GM18951 (cell line): ENCODE data around the gene EEFSEC.

ENCODE experiments used
- POLR2A ChIP-seq: IDR thresholded peaks from 4 replicates; pipeline ENCODE4 v1.6.1; 2011; ENCODE audit warnings: mild to moderate bottlenecking; ENCODE audit not compliant: insufficient read length, insufficient read depth; ENCODE audit errors: extremely low read depth
- in situ Hi-C: fragments of 300-500 bp; cut with MboI; formaldehyde crosslinking; loops from one replicate; pipeline ENCODE4 v1.12.0; 2022; ENCODE audit warnings: low sequenced_read_pairs, mixed read lengths, inconsistent platforms; ENCODE audit not compliant: unreplicated experiment

Gene EEFSEC

DNA sequence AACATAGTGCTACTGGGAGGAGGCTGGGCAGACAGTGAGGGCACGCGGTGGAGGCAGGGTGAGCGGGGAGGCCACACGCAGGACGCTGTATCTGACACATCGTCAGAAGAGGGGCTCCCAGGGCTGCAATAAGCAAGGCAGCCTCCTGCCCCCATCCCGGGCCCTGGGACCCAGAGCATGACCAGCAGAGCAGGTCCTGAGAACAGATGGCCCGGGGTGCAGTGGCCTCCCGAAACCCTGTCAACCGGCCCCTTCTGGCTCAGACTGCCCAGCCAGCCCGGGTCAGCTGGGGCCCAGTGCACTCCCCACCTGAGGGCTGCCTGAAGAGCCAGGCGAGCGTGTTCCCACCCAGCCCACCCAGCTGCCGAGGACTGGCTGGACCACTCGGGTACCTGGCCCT is 276.0 kb downstream of the EEFSEC start:
- TF ChIP-seq POLR2A, result no peak
- in situ Hi-C loops, result no loop called here

- no peak for TF ChIP-seq POLR2A
- in situ Hi-C loops, result loop anchor here (10.0 kb wide), 1 partner anchor 65 kb away; the partner anchor contains the start of gene GATA2
These were observed 276.5 kb downstream of the EEFSEC start for GRCh38 chr3:128429751-128430150.

DNA sequence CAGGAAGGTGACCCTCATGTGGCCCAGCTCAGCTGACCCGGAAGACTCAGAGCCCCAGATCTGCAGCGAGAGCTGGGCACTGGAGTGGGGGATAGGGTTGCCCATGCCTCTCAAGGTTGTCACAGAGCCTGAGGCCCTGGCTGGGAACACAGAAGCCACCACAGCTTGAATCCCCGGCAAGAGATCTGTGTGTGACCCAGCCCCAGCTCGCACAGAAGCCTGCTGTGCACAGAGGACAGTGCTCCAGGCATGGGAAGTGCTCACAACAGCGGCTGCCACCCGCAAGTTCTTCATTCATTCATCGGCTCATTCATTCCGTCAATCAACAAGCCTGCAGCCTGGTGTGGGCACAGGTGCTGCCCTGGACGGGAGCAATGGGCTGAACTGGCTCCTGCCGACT is 277.0 kb downstream of the EEFSEC start:
- TF ChIP-seq POLR2A, result no peak
- in situ Hi-C loops, result loop anchor here (10.0 kb wide), 1 partner anchor 64 kb away; the partner anchor contains the start of gene GATA2

DNA sequence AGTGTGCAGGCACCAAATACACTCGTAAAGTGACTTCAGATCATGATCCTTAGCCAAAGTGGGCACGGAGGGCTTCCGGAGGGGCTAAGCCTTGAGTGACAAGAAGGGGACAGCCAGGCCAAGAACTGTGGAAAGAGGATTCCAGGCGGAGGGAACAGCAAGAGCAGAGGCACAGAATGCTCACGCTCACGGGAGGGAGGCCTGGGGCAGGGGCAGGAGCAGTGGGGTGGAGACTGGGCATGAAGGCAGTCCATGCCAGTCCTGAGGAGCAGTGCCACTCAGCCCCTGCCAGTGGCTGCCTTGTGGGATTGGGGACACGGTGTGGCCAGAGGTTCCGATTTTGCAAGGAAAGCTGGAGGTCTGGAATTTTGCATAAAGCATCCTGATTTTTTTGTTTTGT is 277.4 kb downstream of the EEFSEC start:
- no peak for TF ChIP-seq POLR2A
- in situ Hi-C loops, result loop anchor here (10.0 kb wide), 1 partner anchor 64 kb away; the partner anchor contains the start of gene GATA2

- no peak for TF ChIP-seq POLR2A
- in situ Hi-C loops, result loop anchor here (10.0 kb wide), 1 partner anchor 63 kb away; the partner anchor contains the start of gene GATA2
These were observed 278.6 kb downstream of the EEFSEC start for GRCh38 chr3:128431803-128432300.

DNA sequence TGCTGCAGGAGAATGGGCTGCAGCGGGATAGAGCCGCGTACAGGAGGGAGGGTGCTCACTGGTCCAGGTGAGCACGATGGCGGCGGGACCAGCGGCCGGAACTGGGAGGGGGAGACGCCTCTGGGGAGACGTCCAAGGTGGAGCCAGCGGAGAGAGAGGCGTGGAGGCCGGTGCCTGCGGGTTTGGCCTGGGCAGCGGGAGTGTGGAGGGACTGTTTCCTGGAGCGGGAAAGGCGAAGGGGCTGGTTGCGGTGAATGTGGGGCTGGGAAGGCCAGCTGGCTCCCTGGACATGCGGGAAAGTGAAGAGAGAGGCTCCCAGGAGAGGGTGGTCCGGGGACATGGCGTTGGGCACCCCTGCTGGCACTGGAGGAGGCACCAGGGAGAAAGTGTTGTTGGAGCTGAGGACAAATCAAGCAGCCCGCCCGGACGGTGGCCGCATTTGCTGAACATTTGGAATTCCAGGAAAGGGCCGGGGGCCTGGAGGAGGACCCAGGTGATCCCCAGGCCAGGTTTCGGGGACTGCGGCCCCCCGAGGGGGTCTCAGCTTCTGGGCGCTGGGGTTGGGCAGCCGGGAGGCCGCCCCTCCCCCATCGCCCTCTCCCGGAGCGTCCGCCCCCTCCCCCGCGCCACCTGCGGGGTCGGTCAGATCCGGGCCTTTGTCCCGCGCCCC is 279.2 kb downstream of the EEFSEC start:
- no peak for TF ChIP-seq POLR2A
- in situ Hi-C loops, result loop anchor here (10.0 kb wide), 1 partner anchor 62 kb away; the partner anchor contains the start of gene GATA2

DNA sequence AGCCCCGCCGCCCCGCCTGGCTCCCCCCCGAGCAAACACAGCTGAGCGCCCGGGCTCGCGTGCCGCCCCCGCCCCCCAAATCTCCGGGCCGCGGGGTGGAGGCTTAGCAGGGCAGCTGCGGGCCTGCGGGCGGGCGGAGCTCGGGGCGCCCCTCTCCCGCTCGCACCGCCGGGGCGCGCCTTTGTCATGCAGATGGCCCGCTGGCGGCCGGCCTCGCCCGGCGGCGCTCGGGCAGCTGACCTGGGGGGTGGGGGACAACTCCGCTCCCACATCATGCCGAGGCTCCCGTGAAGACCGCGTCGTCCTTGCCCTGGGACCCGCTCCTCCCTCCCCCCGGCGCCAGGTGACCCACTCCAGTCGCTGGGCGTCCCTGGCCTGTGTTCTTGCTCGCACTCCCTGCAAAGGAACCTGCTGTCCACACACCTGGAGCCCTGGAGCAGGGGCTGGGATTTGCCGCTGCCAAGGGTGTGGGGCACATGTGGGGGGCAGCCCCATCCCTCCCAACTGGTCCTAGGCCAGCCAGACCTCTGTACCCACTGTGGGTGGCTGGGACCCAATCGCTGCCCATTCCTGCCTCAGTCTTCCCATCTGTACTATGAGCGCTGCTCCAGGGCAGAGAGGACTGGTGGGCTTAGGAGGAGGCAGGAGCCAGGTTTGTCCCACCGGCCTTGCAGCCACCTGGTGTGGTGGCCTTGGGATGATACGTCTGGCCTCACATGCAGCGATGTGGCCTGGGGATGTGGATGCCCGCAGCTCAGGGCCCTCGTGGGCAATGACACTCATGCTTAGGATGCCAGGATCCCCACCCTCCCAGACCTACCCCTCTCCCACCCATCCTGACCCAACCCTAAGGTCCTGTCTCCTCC is 279.9 kb downstream of the EEFSEC start:
- TF ChIP-seq POLR2A, result no peak
- in situ Hi-C loops, result loop anchor here (10.0 kb wide), 1 partner anchor 62 kb away; the partner anchor contains the start of gene GATA2

- in situ Hi-C loops, result loop anchor here (10.0 kb wide), 1 partner anchor 61 kb away; the partner anchor contains the start of gene GATA2
- TF ChIP-seq POLR2A, result no peak
These were observed 280.5 kb downstream of the EEFSEC start for GRCh38 chr3:128433837-128434165.

DNA sequence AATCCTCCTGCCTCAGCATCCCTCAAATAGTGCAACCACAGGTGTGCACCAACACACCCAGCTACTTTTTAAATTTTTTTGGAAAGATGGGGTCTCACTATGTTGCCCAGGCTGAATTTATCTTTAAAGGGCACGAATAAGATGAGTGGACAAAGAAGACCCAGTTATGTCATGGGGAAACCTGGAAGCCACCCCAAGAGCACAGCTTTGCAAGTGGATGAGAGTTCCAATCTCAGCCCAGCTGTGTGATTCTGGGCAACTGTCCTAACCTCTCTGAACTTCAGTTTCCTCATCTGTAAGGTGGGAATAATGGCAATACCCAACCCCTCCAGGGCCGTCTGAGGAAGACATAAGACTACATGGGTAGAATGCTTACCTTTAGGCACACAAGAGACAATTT is 281.2 kb downstream of the EEFSEC start:
- in situ Hi-C loops, result loop anchor here (10.0 kb wide), 1 partner anchor 60 kb away; the partner anchor contains the start of gene GATA2
- TF ChIP-seq POLR2A, result no peak

DNA sequence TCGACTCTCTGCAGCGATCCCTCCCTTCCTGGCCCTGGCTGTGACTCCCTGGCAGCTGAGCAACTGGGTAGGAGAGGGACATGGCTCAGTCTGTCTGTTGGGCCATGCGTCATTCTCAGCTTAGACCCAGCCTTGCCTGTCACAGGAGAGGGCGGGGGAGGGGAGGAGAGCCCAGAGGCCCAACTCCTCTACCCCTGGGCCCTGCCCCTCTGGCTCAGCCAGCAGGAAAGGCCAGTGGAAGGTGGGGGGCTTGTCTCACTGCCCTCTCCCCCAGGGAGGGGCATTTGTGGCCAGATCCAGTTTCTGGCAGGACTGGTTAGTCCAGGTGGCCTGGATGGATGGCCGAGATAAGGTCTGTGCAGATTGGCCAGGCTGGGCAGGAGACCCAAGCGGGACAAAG is 281.8 kb downstream of the EEFSEC start:
- TF ChIP-seq POLR2A, result no peak
- in situ Hi-C loops, result loop anchor here (10.0 kb wide), 1 partner anchor 60 kb away; the partner anchor contains the start of gene GATA2

GRCh38 chr3:128435561-128435960 is 282.3 kb downstream of the EEFSEC start:
- in situ Hi-C loops, result loop anchor here (10.0 kb wide), 1 partner anchor 59 kb away; the partner anchor contains the start of gene GATA2
- no peak for TF ChIP-seq POLR2A

- TF ChIP-seq POLR2A, result no peak
- in situ Hi-C loops, result loop anchor here (10.0 kb wide), 1 partner anchor 59 kb away; the partner anchor contains the start of gene GATA2
These were observed 282.9 kb downstream of the EEFSEC start for GRCh38 chr3:128436214-128436613.

DNA sequence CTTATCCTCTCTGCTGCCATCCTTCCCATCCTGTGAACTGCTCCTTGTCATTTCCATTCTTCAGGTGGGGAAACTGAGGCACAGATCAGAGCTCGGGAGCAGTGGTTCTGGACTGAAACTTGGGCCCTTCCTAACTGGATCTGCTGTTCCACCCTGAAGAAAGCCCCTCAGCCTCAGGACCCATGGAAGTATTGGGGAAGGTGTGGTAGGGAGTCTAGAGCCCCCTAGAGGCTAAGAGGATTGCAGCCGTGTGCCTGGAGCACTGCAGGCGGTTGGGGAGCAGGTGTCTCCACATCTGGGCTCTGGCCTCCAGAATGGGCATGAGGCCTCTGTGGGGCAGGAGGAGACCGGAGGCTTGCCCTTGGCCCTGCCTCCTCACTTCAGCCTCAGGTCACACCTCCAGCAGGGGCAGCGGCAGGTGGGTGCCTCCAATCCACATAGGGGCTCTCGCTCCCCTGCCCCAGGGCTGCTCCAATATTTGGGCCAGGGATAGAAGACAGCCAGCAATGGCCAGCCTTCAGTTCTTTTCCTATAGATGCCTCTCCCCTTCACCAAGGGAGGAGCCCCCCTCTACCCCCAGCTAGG is 285.3 kb downstream of the EEFSEC start:
- no peak for TF ChIP-seq POLR2A
- in situ Hi-C loops, result loop anchor here (10.0 kb wide), 1 partner anchor 56 kb away; the partner anchor contains the start of gene GATA2
